ENCODE measurements around the gene LONP2. TPM values are rescaled to one million over a fixed set of nuclear protein-coding genes. Genes with fewer than 3 reads are reported as not detected.

Gene LONP2
- polyA plus RNA-seq, 1 donor from 2014 or later = 38.6 TPM

GRCh38 chr16:48203974-48204824 is 39.9 kb upstream of the LONP2 start:
- no peak for TF ChIP-seq REST (IDR thresholded peaks at IDR 0.05; ENCODE audit: borderline replicate concordance)
- no peak for TF ChIP-seq EP300 (conservative IDR thresholded peaks at IDR 0.05; ENCODE audit: poor library complexity, severe bottlenecking)
- no peak for TF ChIP-seq RAD21 (conservative IDR thresholded peaks at IDR 0.05)
- TF ChIP-seq POLR2AphosphoS5 (IDR thresholded peaks at IDR 0.05) = no peak
- no peak for TF ChIP-seq SMC3 (conservative IDR thresholded peaks at IDR 0.05; ENCODE audit: poor library complexity)
- no peak for TF ChIP-seq MXI1 (conservative IDR thresholded peaks at IDR 0.05; ENCODE audit: poor library complexity, severe bottlenecking)
- TF ChIP-seq CTCF (IDR thresholded peaks at IDR 0.05; ENCODE audit: poor library complexity, severe bottlenecking) = no peak
- no peak for TF ChIP-seq TAF1 (IDR thresholded peaks at IDR 0.05; ENCODE audit: low read depth)
- no peak for TF ChIP-seq EZH2 (IDR thresholded peaks at IDR 0.05; ENCODE audit: borderline replicate concordance, insufficient read depth, low read length, poor library complexity, severe bottlenecking)
- Histone ChIP-seq H3K9ac (ENCODE audit: low read length) (no peak overlapping the region), H3K4me3 (ENCODE audit: low read length) (no peak overlapping the region), H3K9me2 (ENCODE audit: insufficient read depth, low read length) (no peaks in the 10 kb centered on the region), H3K27ac (ENCODE audit: low read length) (no peak overlapping the region), H3K27me3 (ENCODE audit: insufficient read depth, low read depth, low read length) (no peaks in the 10 kb centered on the region), H2AFZ (ENCODE audit: low read depth, low read length) (no peak overlapping the region), H3K79me2 (replicated peaks; ENCODE audit: insufficient read depth, low read length) (no peaks in the 10 kb centered on the region), H3K36me3 (ENCODE audit: insufficient read depth, low read length) (no peaks in the 10 kb centered on the region), H3K4me2 (ENCODE audit: low read length) (no peak overlapping the region), H4K20me1 (ENCODE audit: insufficient read depth) (no peaks in the 10 kb centered on the region), H3F3A (ENCODE audit: insufficient read depth, low read length, poor library complexity, severe bottlenecking) (no peaks in the 10 kb centered on the region), H3K9me3 (ENCODE audit: low read length) (no peaks in the 10 kb centered on the region)

GRCh38 chr16:48204825-48205151 is 39.3 kb upstream of the LONP2 start:
- H3K4me3 ChIP-seq (ENCODE audit: low read length) = no peak overlapping the region
- no peaks in the 10 kb centered on the region for H4K20me1 ChIP-seq (ENCODE audit: insufficient read depth)
- H3K9me3 ChIP-seq (ENCODE audit: low read length) = no peaks in the 10 kb centered on the region
- H3K79me2 ChIP-seq (replicated peaks; ENCODE audit: insufficient read depth, low read length) = no peaks in the 10 kb centered on the region
- no peaks in the 10 kb centered on the region for H3F3A ChIP-seq (ENCODE audit: insufficient read depth, low read length, poor library complexity, severe bottlenecking)
- H3K9ac ChIP-seq (ENCODE audit: low read length) = no peak overlapping the region
- no peak overlapping the region for H2AFZ ChIP-seq (ENCODE audit: low read depth, low read length)
- no peak overlapping the region for H3K27ac ChIP-seq (ENCODE audit: low read length)
- no peak for TF ChIP-seq EZH2 (IDR thresholded peaks at IDR 0.05; ENCODE audit: borderline replicate concordance, insufficient read depth, low read length, poor library complexity, severe bottlenecking)
- TF ChIP-seq REST (IDR thresholded peaks at IDR 0.05; ENCODE audit: borderline replicate concordance) = no peak
- TF ChIP-seq CTCF (IDR thresholded peaks at IDR 0.05; ENCODE audit: poor library complexity, severe bottlenecking) = no peak
- no peak for TF ChIP-seq MXI1 (conservative IDR thresholded peaks at IDR 0.05; ENCODE audit: poor library complexity, severe bottlenecking)
- no peak for TF ChIP-seq EP300 (conservative IDR thresholded peaks at IDR 0.05; ENCODE audit: poor library complexity, severe bottlenecking)
- TF ChIP-seq POLR2AphosphoS5 (IDR thresholded peaks at IDR 0.05) = no peak
- no peak for TF ChIP-seq TAF1 (IDR thresholded peaks at IDR 0.05; ENCODE audit: low read depth)
- no peak for TF ChIP-seq SMC3 (conservative IDR thresholded peaks at IDR 0.05; ENCODE audit: poor library complexity)
- TF ChIP-seq RAD21 (conservative IDR thresholded peaks at IDR 0.05) = no peak
- no peaks in the 10 kb centered on the region for H3K27me3 ChIP-seq (ENCODE audit: insufficient read depth, low read depth, low read length)
- no peaks in the 10 kb centered on the region for H3K36me3 ChIP-seq (ENCODE audit: insufficient read depth, low read length)
- no peaks in the 10 kb centered on the region for H3K9me2 ChIP-seq (ENCODE audit: insufficient read depth, low read length)
- H3K4me2 ChIP-seq (ENCODE audit: low read length) = no peak overlapping the region

Measured in neural cell (in vitro differentiated cells).